ENCODE results near the gene C2CD4A.

C2CD4A gene

GRCh38 chr15:62060113-62060895, 6.5 kb upstream of the C2CD4A start, which contains the start of gene VPS13C:
VPS13C (minus strand) TSS chr15:62060447; CDS start chr15:62060374, 73 bp downstream.
- DNase-seq: peak; percentile 89

- DNase-seq: no peak
These were observed 5.9 kb upstream of the C2CD4A start for GRCh38 chr15:62060896-62061280.

GRCh38 chr15:62063825-62064635, 2.7 kb upstream of the C2CD4A start:
- no peak for DNase-seq

- no peak for DNase-seq
These were observed 769 bp downstream of the C2CD4A start for GRCh38 chr15:62067448-62068044.

GRCh38 chr15:62068071-62068809, 1.5 kb downstream of the C2CD4A start:
- DNase-seq: peak; percentile 55

GRCh38 chr15:62068810-62069167, 2.0 kb downstream of the C2CD4A start:
- no peak for DNase-seq

GRCh38 chr15:62069551-62069950, 2.8 kb downstream of the C2CD4A start:
- DNase-seq: no peak

- no peak for DNase-seq
These were observed 5.0 kb downstream of the C2CD4A start for GRCh38 chr15:62071711-62072308.

- no peak for DNase-seq
These were observed 9.0 kb downstream of the C2CD4A start for GRCh38 chr15:62075595-62076277.

- DNase-seq: no peak
These were observed 12.8 kb downstream of the C2CD4A start for GRCh38 chr15:62079594-62079993.

- DNase-seq: no peak
These were observed 16.7 kb downstream of the C2CD4A start for GRCh38 chr15:62083194-62084154.

- no peak for DNase-seq
These were observed 19.0 kb downstream of the C2CD4A start for GRCh38 chr15:62085740-62086139.

- DNase-seq: no peak
These were observed 21.0 kb downstream of the C2CD4A start for GRCh38 chr15:62087671-62088352.

- DNase-seq: no peak
These were observed 21.5 kb downstream of the C2CD4A start for GRCh38 chr15:62088353-62088693.

- no peak for DNase-seq
These were observed 22.8 kb downstream of the C2CD4A start for GRCh38 chr15:62089616-62090015.

GRCh38 chr15:62090988-62091387, 24.2 kb downstream of the C2CD4A start:
- no peak for DNase-seq

GRCh38 chr15:62093809-62094208, 27.0 kb downstream of the C2CD4A start:
- DNase-seq: no peak

- no peak for DNase-seq
These were observed 27.6 kb downstream of the C2CD4A start for GRCh38 chr15:62094388-62094787.

- DNase-seq: no peak
These were observed 32.4 kb downstream of the C2CD4A start for GRCh38 chr15:62099094-62099601.

- no peak for DNase-seq
These were observed 36.7 kb downstream of the C2CD4A start for GRCh38 chr15:62103431-62103830.
